Stomach (tissue), 4 donors: ENCODE measurements around the gene MAOA.

ENCODE experiments used
- CTCF ChIP-seq, 7 experiments: fragments of 450-650 bp in 4 of 7; fragments of 200-600 bp in 3 of 7; sonication (generic) in 3 of 7; IDR thresholded peaks; one replicate each; pipeline ENCODE4 v1.5.1; 2016 to 2019; ENCODE audit warnings: antibody characterized with exemption in 7 of 7, control low read depth in 2 of 7, mild to moderate bottlenecking in 1 of 7
- POLR2A ChIP-seq, 4 donors: fragments of 450-650 bp; IDR thresholded peaks; one replicate each; pipeline ENCODE4 v1.6.1; 2016; ENCODE audit warnings: antibody characterized with exemption in 4 of 4, control low read depth in 2 of 4, mild to moderate bottlenecking in 1 of 4, moderate library complexity in 1 of 4
- POLR2AphosphoS5 ChIP-seq, 3 donors: sonication (generic); formaldehyde crosslinking; IDR thresholded peaks; one replicate each; pipeline ENCODE4 v1.6.1; 2016; ENCODE audit warnings: antibody characterized with exemption in 3 of 3

DNA sequence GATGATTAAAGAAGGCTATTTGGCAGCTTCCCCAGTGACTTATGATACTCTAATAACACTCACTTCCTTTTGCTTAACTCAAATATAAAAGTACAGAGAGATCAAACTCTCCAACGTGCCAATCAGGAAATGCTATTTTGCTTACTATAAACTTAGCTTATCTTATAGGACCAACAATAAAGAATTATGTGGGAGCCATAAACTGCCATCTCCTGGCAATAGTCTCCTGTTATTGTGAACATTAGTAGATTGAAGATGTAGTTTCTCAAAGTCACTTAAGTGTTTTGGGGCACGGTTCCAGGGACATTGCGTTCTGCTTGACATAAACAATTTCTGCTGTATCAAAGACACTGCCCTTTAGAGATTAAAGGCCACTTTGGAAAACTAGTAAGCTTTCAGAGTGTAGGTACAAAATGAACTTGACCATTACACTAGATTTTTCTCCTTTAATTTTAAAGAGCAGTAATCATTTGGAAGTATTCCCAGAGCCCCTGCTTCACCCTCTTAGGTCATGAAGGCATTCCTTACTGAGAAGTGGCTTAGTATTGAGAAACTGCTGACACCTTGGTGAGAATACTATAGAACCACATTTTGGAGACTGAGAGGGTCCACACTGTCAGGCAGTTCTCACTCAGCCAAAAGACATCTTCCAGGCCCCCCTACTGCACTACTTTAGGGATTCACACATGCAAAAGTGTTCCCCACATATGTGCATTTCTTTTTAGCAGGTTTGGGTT lies 51.9 kb downstream of the MAOA start:
- TF ChIP-seq POLR2A (IDR thresholded peaks at IDR 0.05) (no peak), CTCF (IDR thresholded peaks at IDR 0.05) (no peak), POLR2AphosphoS5 (IDR thresholded peaks at IDR 0.05) (peak in 2 of 3 donors; percentile 80 to 82)
